ENCODE measurements around the gene PIGZ.

PIGZ gene, protein sequence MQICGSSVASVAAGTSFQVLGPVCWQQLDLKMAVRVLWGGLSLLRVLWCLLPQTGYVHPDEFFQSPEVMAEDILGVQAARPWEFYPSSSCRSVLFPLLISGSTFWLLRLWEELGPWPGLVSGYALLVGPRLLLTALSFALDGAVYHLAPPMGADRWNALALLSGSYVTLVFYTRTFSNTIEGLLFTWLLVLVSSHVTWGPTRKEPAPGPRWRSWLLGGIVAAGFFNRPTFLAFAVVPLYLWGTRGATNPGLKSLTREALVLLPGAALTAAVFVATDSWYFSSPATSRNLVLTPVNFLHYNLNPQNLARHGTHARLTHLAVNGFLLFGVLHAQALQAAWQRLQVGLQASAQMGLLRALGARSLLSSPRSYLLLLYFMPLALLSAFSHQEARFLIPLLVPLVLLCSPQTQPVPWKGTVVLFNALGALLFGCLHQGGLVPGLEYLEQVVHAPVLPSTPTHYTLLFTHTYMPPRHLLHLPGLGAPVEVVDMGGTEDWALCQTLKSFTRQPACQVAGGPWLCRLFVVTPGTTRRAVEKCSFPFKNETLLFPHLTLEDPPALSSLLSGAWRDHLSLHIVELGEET

DNA sequence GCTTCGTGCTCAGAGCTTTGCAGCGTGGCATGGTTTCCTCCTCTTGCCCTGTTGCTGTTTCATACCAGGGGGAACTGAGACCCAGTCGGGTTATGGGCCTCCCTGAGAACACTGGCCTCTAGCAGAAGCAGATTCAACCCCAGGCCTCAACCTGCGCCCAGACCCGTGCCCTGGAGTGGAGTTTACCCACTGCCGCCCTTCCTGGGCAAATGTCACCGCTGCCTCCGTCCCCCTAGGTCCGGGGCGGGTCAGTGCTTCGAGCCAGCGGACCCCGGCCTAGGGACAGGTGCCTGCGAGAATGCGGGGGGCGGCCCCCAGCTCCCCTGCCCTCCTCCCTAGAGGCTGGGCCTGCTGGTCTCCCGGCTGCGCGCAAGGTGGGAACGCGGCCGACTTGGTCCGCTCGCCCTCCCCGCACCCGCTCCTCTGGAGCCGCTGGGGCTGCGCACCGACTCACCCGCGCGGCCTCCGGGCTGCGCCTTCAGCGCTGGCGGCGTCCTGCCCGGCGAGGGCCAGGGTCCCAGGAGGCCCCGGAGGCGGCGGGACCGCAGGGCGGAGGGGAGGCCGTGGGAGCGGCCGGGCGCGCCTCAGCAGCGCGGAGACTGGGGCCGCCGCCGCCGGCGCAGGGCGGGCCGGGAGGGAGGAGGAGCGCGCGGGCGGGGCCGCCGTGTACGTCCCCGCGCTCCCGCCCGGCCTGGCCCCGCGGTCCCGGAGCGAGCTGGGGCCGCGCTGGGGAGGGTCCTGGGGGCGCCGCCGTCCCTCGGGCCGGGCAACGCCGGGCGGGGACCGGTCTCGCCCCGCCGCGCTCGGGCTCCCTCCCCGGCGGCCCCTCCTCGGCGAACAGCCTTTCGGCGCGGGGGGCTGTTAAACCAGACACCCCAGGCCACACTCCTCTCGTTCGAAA lies at the start of gene PIGZ:
Gene PIGZ (minus strand): TSS at position 601 of the 901 bp plus-strand sequence. CDS start 16,802 bp downstream, outside the sequence.
- TF ChIP-seq, protein P1, sequence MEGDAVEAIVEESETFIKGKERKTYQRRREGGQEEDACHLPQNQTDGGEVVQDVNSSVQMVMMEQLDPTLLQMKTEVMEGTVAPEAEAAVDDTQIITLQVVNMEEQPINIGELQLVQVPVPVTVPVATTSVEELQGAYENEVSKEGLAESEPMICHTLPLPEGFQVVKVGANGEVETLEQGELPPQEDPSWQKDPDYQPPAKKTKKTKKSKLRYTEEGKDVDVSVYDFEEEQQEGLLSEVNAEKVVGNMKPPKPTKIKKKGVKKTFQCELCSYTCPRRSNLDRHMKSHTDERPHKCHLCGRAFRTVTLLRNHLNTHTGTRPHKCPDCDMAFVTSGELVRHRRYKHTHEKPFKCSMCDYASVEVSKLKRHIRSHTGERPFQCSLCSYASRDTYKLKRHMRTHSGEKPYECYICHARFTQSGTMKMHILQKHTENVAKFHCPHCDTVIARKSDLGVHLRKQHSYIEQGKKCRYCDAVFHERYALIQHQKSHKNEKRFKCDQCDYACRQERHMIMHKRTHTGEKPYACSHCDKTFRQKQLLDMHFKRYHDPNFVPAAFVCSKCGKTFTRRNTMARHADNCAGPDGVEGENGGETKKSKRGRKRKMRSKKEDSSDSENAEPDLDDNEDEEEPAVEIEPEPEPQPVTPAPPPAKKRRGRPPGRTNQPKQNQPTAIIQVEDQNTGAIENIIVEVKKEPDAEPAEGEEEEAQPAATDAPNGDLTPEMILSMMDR (conservative IDR thresholded peaks at IDR 0.05): no peak
- TF ChIP-seq ZFX (IDR thresholded peaks at IDR 0.05): 0 out of 2 replicates have a peak, but pooled peaks have one; percentile 43
- peak within 1 kb of the TSS; percentile 41 for H3K27ac ChIP-seq

DNA sequence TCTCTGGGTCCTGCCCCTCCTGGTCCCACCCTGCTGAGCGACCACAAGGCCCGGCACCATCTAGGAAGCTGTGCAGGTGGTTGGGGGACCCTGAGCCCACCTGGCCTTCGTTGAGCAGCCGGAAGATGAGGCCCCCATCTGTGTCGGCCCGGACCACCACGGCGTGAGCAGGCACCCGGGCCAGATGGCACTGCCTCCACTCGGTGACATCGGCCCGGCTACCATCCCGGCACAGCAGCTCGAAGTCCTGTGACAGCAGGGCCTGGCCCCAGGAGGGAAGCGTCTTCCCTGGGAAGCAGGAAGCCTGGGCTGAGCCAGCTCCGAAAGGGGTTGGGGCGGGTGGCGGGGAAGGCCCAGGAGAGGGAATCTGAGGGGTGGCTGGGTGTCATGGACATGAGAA lies 48.4 kb upstream of the PIGZ start:
- H3K27ac ChIP-seq: no peak overlapping the region
- TF ChIP-seq ZFX (IDR thresholded peaks at IDR 0.05): no peak
- TF ChIP-seq, protein P1 (conservative IDR thresholded peaks at IDR 0.05): no peak

DNA sequence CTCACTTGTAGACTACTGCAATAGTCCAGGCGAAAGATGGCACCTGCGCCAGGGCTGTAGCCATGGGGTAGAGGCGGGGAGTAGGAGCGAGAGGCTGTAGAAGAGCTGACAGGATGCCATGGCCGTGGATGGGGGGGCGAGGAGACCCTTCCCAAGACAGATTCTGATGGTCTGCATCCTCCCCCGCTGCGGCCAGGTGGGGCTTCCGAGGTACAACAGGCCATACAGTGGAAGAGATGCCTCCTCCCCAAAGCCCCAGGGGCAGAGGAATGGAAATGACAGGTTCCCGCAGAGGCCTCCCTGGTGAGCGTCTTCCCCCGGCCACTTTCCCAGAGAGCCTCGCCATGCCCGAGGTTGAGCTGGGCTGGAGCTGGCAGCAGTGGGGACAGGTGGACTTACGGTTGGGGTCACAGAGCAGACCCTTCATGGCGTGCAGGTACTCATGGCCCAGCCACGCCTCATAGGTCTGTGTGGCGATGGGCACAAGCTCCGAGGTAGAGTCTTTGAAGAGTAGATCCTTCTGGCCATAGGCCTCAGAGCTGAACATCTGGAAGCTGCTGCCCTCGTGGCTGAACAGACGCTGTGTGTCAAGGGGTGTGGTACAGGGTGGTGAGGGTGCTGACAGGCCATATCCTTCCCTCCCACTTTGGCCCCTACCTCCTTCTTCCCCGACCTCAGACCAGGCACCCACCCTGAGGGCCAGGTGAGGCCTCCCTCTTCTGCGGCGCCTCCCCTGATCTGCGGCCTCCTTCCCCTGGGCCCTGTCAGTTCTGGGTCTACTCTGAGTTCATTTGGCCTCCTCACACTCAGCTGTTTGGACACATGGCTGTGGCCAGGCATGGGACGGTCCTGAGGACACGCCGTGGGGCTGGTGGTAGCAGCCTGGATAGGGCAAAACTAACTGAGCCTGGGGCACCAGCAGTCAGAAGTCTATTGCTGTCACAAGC lies 47.4 kb upstream of the PIGZ start:
- no peak for TF ChIP-seq ZFX (IDR thresholded peaks at IDR 0.05)
- TF ChIP-seq, protein P1 (conservative IDR thresholded peaks at IDR 0.05): no peak
- no peak overlapping the region for H3K27ac ChIP-seq

DNA sequence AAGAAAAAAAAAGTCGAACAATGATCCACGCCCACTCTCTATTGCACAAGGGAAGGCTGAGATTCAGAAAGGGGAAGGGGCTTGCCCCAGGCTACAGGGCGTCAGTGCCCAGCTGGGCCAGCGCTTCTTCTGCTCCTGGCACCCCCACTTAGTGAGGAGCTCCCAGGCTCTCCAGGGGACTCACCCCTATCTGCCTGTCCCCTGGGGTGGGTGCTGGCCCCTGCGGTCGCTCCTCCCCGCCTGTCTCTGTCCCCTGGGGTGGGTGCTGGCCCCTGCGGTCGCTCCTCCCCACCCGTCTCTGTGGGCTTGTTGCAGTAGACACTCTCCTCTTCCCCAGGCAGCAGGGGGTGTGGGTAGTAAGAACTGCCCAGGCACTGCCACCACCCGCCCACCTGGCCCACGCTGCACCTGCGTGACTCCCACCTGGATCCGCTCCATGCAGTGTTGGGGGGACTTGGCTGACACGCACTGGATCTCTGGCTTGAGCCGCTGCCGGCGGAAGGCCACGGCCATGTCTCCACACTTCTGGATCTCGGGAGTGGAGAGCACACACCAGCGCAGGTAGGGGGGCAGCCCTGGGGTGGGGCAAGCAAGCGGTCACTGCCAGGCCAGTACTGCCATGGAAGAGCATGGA lies 46.4 kb upstream of the PIGZ start:
- no peak overlapping the region for H3K27ac ChIP-seq
- TF ChIP-seq, protein P1 (conservative IDR thresholded peaks at IDR 0.05): no peak
- no peak for TF ChIP-seq ZFX (IDR thresholded peaks at IDR 0.05)

DNA sequence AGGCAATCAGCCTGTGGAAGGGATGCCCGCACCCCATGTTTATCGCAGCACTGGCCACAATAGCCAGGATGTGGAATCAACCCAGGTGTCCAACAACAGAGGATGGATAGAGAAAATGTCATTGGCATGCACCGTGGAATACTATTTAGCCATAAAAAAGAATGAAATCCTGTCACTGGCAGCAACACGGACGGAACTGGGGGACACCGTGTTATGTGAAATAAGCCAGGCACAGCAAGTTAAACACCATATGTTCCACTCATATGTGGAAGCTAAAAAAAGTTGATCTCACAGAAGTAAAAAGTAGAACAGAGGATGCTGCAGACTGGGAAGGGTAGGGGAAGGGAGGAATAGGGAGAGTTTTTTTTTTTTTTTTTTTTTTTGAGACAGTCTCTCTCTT lies 45.4 kb upstream of the PIGZ start:
- H3K27ac ChIP-seq: no peak overlapping the region
- TF ChIP-seq, protein P1 (conservative IDR thresholded peaks at IDR 0.05): no peak
- TF ChIP-seq ZFX (IDR thresholded peaks at IDR 0.05): no peak

DNA sequence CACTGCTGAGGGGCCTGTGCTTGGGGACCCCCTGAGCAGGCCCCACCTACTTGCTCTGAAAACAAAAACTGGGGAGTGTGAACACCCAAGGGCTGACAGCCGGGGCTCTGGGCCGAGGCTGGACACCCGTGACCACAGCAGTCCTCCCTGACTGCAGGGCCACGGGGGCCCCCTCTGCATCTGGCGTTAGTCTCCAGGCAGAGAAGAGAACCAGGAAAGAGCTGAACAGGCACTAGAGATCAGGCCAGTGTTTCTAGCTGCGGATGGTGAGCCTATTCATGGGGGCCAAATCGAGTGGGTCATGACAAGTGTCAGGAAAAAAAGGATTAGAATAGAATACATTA lies 43.9 kb upstream of the PIGZ start:
- TF ChIP-seq, protein P1 (conservative IDR thresholded peaks at IDR 0.05): no peak
- TF ChIP-seq ZFX (IDR thresholded peaks at IDR 0.05): no peak
- H3K27ac ChIP-seq: no peak overlapping the region

Data from C4-2B (cell line).